GM12878 (cell line): ENCODE results near the gene CCNL1. TPM values are rescaled to one million over a fixed set of nuclear protein-coding genes. Genes with fewer than 3 reads are reported as not detected.
A peak's percentile ranks its signal among the peaks of the same experiment; 100 is the strongest.

Experiments
- ASH2L ChIP-seq: fragments of 300-600, 200-600 bp; sonication (generic); IDR thresholded peaks from 2 replicates; pipeline ENCODE4 v1.6.1; 2017; ENCODE audit warnings: low read depth, mild to moderate bottlenecking, borderline replicate concordance
- CEBPB ChIP-seq, 2 experiments: fragments of 150-350 bp in 1 of 2; IDR thresholded peaks; 2 replicates each; pipeline ENCODE4 v1.6.1; 2012 to 2014; ENCODE audit warnings: low read depth in 2 of 2, low read length in 2 of 2, borderline replicate concordance in 1 of 2, inconsistent platforms in 1 of 2
- CHD4 ChIP-seq: fragments of 200-600 bp; sonication (generic); IDR thresholded peaks from 2 replicates; pipeline ENCODE4 v1.6.1; 2016; ENCODE audit warnings: mild to moderate bottlenecking
- CREB1 ChIP-seq: IDR thresholded peaks from 2 replicates; pipeline ENCODE4 v1.6.1; 2012; ENCODE audit warnings: low read depth, mild to moderate bottlenecking, inconsistent platforms
- EED ChIP-seq: sonication (generic); IDR thresholded peaks from 2 replicates; pipeline ENCODE4 v1.6.1; 2016; ENCODE audit warnings: antibody characterized with exemption, low read depth
- ETV6 ChIP-seq, 2 experiments: fragments of 450-650 bp in 1 of 2; IDR thresholded peaks in 1 of 2; conservative IDR thresholded peaks in 1 of 2; 2 replicates each; pipeline ENCODE4 v1.6.1; 2014; ENCODE audit warnings: antibody characterized with exemption in 1 of 2, borderline replicate concordance in 1 of 2, low read depth in 1 of 2, mild to moderate bottlenecking in 1 of 2, moderate library complexity in 1 of 2
- FOS ChIP-seq: IDR thresholded peaks from 3 replicates; pipeline ENCODE4 v1.6.1; 2011; ENCODE audit warnings: borderline replicate concordance; ENCODE audit not compliant: insufficient read length; ENCODE audit errors: extremely low read depth
- HDGF ChIP-seq: fragments of 450-650 bp; IDR thresholded peaks from 2 replicates; pipeline ENCODE4 v1.6.1; 2016; ENCODE audit warnings: antibody characterized with exemption
- NFIC ChIP-seq: IDR thresholded peaks from 2 replicates; pipeline ENCODE4 v1.6.1; 2012; ENCODE audit warnings: low read depth, mild to moderate bottlenecking, inconsistent platforms, low read length, moderate library complexity
- NR2C2 ChIP-seq: IDR thresholded peaks from 2 replicates; pipeline ENCODE4 v1.6.1; 2011; ENCODE audit warnings: borderline replicate concordance, low read depth; ENCODE audit not compliant: control insufficient read depth, insufficient read length
- NRF1 ChIP-seq: conservative IDR thresholded peaks from 2 replicates; pipeline ENCODE4 v1.6.1; 2011; ENCODE audit warnings: mild to moderate bottlenecking, low read depth, low read length, improper control_type of control experiment
- PBX3 ChIP-seq: IDR thresholded peaks from 2 replicates; pipeline ENCODE4 v1.6.1; 2011; ENCODE audit warnings: mild to moderate bottlenecking, low read depth, low read length, moderate library complexity; ENCODE audit not compliant: insufficient replicate concordance
- POLR2AphosphoS2 ChIP-seq: IDR thresholded peaks from 2 replicates; pipeline ENCODE4 v1.6.1; 2011; ENCODE audit warnings: low read depth, mild to moderate bottlenecking, low read length, improper control_type of control experiment, moderate library complexity
- RB1 ChIP-seq: fragments of 450-650 bp; formaldehyde crosslinking; IDR thresholded peaks from 2 replicates; pipeline ENCODE4 v1.6.1; 2017; ENCODE audit warnings: mild to moderate bottlenecking, borderline replicate concordance
- RELA ChIP-seq: fragments of 450-650 bp; IDR thresholded peaks from 2 replicates; pipeline ENCODE4 v1.8.0; 2014; ENCODE audit warnings: borderline replicate concordance; ENCODE audit not compliant: partially characterized antibody
- RELB ChIP-seq: fragments of 450-650 bp; IDR thresholded peaks from 2 replicates; pipeline ENCODE4 v1.6.1; 2017; ENCODE audit warnings: low read depth, mild to moderate bottlenecking, moderate library complexity
- REST ChIP-seq: IDR thresholded peaks from 2 replicates; pipeline ENCODE4 v1.6.1; 2012; ENCODE audit warnings: mild to moderate bottlenecking, low read depth, low read length
- RFX5 ChIP-seq: IDR thresholded peaks from 2 replicates; pipeline ENCODE4 v1.6.1; 2011; ENCODE audit warnings: low read depth, low read length, improper control_type of control experiment
- TARDBP ChIP-seq: IDR thresholded peaks from 2 replicates; pipeline ENCODE4 v1.6.1; 2016; ENCODE audit warnings: borderline replicate concordance
- ZNF217 ChIP-seq: fragments of 450-650 bp; IDR thresholded peaks from 2 replicates; pipeline ENCODE4 v1.6.1; 2017; ENCODE audit warnings: antibody characterized with exemption, mild to moderate bottlenecking
- ZSCAN29 ChIP-seq: fragments of 450-650 bp; IDR thresholded peaks from 2 replicates; pipeline ENCODE4 v1.6.1; 2017; ENCODE audit warnings: mild to moderate bottlenecking, moderate library complexity
- polyA plus RNA-seq, 11 experiments: library from polyadenylated mRNA; depleted of rRNA in 4 of 11; unstranded in 6 of 11; stranded (reverse) in 5 of 11; fragments of >200 nt; fragmentation: Nextera tagmentation in 4 of 11; fragmentation: Illumina TruSeq in 1 of 11; extraction: Ambion mirVana in 4 of 11; extraction: Trizol in 1 of 11; gene quantifications; 1 replicate in 1 of 11; 2 replicates in 10 of 11; pipeline versions ENCODE4 v1.2.1 to v1.2.3, GENCODE V29; 2011 to 2016; ENCODE audit warnings: inconsistent platforms in 2 of 11, missing spikeins in 2 of 11, low read depth in 1 of 11
- total RNA-seq, 4 experiments: library from RNA; depleted of rRNA in 3 of 4; stranded (reverse); fragments of >200 nt in 3 of 4; fragmentation: Illumina TruSeq in 1 of 4; extraction: Trizol in 1 of 4; gene quantifications; 2 replicates each; pipeline versions ENCODE4 v1.2.1 to v1.2.3, GENCODE V29; 2013 to 2021

Gene CCNL1
- total and polyA plus RNA-seq, 10 of the 15 experiments (the other 5 are each of a cell fraction or from before 2014, with no cell fraction given): 22.2 to 174 (median 115) TPM

GRCh38 chr3:157174649-157175498 lies 14.9 kb upstream of the CCNL1 start (continued):
- 0 out of 2 replicates have a peak, but pooled peaks have one; percentile 4 for TF ChIP-seq REST
- peak; percentile 79 for TF ChIP-seq PBX3
- peak; percentile 54 for TF ChIP-seq RELA
- TF ChIP-seq RFX5: peak; percentile 33; the same call in 1 of the 2 replicates
- TF ChIP-seq CEBPB (IDR thresholded peaks at IDR 0.05; ENCODE audit: borderline replicate concordance in 1 of 2, low read depth in 2 of 2, low read length in 2 of 2): peak in 1 of 2 experiments; percentile 72; a peak in 2 of 4 replicates
- no peak; the same call in 1 of the 2 replicates for TF ChIP-seq ASH2L
- no peak for TF ChIP-seq HDGF
- peak; percentile 27; the same call in 1 of the 2 replicates for TF ChIP-seq EED
- TF ChIP-seq FOS: no peak
- peak in 1 of 2 experiments; percentile 97; a peak in 2 of 4 replicates for TF ChIP-seq ETV6 (conservative IDR thresholded peaks at IDR 0.05 in 1 of 2, IDR thresholded peaks at IDR 0.05 in 1 of 2; ENCODE audit: borderline replicate concordance in 1 of 2, low read depth in 1 of 2)
- TF ChIP-seq ZNF217: no peak
- peak; percentile 96 for TF ChIP-seq NRF1
- TF ChIP-seq RELB: peak; percentile 79; the same call in 1 of the 2 replicates
- no peak; the same call in 1 of the 2 replicates for TF ChIP-seq ZSCAN29
- peak; percentile 91; the same call in 1 of the 2 replicates for TF ChIP-seq TARDBP
- peak; percentile 98 for TF ChIP-seq CREB1
- no peak for TF ChIP-seq CHD4
- no peak for TF ChIP-seq RB1
- no peak for TF ChIP-seq NR2C2
- TF ChIP-seq POLR2AphosphoS2: 0 out of 2 replicates have a peak, but pooled peaks have one; percentile 50
- peak; percentile 58; the same call in 1 of the 2 replicates for TF ChIP-seq NFIC
